Measurements from ENCODE around the gene CNTN4.

The CNTN4 gene

DNA sequence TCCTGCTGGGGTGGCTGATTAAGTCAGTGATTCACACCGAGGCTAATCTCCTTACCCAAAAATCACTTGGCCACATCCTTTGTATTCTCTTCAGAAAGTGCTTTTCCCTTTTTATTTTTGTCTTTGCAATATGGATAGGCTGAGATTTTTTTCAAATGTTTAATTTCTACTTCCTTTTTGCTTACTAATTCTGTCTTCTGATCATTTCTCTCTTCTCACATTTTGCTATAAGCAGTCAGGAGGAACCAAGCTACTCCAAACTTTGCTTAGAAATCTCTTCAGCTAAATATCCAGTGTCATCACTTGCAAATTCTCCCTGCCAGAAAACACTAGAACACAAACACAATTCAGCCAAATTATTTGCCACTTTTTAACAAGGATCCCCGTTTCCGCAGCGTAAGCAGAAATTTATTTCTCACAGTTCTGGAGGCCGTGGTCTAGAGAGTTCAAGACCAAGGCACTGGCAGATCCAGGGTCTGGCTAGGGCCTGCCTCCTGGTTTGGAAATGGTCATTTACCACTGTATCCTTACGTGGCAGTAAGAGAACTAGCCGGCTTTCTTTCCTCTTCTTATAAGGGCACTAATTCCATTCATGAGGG is 906.6 kb downstream of the CNTN4 start:
- DNase-seq = no peak

DNA sequence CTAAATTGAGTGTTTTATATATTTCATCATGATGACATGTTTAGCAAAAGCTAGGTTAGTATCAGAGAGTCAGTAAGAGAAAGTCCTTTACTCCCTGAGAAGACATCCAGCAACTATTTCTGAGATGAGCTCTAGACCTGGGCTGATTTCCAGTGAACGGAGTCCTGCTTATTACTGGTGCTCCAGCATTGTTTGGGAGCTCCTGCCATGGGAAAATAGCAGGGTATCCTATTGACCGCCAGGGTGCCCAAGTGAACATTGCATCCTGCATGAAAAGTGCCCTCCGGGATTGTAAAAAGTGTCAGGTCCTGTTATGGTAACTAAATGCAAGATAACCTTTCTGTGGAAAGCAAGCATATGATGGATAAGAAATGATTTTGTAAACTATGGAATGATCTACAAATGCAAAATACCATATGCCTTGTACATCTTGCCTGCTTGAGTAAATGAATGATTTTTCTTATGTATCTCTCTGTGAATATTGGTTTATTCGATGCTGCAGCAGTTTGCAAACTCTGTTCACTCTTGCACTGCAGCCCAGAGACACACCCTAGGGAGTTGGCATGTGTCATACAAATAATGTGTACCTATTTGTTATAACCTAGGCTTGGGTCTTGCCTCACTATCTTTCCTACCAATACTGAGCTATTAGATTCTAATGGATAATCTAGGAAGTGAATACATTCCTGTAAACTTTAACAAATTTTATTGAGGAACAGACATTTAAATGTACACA is 914.8 kb downstream of the CNTN4 start:
- DNase-seq = no peak

DNA sequence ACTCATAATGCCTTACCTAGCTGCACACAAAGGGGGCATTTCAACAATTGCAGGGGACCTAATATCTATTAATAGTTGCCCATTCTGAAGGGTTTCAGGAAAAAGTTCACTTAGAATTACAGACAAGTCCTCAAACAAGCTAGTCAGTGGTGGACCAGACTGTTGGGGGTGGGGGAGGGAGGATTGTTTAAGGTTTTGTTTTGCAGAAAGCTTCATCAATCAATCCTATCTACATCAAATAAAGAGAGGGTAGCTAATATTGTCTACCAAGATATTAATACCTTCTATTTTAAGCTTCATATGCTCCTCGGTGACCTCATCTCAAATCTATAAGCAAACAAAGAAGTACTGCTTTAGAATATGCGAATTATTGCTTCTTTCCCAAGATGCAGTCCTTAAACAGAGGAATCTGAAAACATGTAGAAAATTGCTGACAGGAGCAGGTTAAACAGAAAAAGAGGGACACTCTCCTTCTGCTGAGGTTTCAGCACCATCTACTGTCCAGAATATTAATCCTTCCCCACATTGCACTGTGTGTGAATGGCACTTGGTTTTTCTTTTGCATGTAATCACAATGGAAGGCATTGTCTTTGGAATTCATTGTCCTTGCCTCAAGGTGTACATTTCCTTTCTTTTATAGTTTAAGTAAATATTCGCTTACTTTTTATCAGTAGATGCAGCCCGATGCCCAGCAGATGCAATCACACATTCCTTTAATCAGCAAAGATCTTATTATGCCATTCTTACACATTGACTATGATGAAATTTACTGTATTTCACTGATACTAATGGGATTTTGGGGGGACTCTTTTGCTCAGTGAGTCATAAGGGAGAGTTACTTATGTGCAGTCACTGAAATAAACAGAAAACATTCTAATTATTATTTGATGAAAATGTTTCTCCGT is 916.8 kb downstream of the CNTN4 start:
- DNase-seq = no peak

DNA sequence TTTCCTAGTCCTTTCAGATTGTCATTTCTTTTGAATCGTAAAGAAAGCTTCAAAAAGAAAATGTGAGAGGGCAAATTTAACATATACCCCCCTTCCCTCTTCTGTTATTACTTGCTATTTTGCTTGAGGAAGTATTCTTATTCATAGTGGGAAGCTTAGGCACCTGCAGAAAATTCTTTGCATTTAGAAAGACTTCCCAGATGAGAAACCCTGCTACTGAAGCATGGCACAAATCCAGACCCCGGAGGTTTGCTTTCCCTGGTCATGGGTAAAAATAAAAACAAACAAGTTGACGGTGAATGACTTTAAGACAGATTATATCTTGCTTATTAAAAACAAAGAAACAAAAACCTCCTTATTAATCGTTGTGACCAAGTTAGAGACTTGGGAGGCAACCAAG is 917.6 kb downstream of the CNTN4 start:
- no peak for DNase-seq

DNA sequence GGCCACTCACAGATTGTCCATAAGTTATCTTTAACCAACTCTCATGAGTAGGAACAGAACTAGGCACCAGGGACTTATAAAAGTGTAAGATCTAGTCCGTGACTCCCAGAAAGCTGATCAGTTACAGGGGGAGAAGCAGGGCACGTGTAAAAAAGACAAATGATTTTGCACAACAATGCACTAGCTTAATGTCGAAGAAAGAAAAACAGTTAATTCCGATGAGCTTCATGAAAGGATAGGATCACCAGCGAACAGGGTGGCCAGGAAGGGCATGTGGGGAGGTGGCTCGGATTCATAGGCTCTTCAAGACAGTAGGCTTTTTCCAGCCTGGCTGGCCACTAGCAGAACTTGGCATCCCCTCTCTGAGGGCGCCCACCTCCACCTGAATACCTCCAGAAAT is 921.5 kb downstream of the CNTN4 start:
- no peak for DNase-seq

DNA sequence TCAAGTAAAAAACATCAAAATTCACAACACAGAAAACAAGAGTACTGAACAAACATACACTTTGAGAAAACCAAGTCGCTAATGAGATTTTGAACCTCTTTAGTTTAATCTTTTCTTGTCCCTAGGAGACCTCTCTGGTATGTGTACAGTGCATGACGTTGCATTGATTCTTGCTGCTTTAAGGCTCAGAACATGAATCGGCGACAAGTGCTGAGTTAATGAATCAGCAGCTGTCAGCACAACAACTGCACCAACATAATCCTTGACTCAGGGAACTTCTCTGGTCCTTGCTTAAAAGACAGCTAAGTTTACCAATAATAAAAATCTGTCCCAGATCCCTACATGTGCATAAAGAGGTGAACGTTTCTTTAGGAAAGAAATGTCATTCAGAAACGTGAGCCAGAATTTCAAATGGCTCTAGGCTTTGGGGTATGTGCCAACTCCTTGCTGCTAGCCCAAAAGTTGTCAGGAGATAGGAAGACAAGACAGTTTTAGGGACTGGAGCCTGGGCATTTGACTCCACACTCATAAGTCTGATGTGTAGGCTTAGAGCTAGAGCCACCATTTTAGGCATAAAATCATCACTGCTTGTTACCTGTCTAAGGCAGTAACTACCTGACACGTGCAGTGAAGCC is 924.6 kb downstream of the CNTN4 start:
- no peak for DNase-seq

DNA sequence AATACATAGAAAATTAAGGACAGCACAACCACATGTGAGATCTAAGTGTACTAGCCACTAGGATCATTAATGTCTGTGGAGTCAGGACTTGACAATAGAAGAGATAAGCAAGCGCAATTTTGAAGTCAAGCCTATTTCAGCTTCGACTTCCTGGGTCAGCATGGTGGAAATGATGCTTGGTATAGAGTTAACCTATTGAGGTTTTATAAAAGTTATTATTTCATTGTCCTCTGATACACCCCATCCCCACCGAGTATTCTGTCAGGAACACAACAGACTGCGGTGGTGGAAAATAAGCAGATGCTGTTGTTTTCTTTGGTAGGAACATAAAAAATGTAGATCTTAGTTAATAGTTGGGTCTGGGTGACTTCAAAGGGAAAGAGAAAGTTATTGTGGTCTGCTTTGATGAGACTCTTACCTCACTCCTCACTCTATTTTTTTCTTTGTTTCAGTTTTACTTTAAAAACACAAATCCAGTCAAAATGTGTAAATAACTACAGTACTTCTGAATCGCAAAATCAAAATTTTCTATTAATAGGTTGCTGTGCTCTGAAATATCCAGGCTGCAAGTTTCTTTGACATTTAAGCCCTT is 929.4 kb downstream of the CNTN4 start:
- peak; percentile 32 for DNase-seq

DNA sequence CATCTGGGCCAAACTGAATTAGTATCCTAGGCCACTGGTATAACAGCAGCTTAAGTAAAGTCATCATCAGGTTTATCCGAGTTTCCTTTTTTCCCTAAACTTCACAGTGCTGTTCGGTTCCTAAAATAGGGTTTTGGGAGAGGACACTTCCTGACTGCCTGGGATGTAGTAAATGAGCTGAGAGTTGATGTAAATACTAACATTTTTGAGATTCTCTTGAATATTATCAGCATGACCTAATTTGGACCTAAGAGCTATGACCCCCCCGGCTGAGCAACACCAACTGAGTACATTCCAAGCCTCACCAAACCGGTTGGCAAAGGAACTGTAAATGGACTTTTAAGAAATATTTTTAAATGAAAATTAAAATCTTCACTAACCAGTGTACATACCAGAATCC is 932.7 kb downstream of the CNTN4 start:
- no peak for DNase-seq

DNA sequence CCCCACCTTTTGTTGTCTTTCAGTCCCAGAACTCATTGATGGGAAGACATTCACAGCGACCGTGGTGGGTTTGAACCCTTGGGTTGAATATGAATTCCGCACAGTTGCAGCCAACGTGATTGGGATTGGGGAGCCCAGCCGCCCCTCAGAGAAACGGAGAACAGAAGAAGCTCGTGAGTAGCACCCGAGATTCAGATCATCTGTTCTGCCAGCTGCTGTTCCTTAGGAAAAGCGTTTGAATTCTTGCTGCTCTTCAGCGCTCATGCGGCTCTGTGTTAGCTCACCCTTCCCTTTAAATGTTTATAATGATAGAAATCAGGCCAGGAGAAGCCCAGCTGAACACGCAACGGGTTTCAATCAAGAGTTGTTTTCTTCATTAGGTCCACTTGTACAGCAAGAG is 938.5 kb downstream of the CNTN4 start:
- DNase-seq = no peak

DNA sequence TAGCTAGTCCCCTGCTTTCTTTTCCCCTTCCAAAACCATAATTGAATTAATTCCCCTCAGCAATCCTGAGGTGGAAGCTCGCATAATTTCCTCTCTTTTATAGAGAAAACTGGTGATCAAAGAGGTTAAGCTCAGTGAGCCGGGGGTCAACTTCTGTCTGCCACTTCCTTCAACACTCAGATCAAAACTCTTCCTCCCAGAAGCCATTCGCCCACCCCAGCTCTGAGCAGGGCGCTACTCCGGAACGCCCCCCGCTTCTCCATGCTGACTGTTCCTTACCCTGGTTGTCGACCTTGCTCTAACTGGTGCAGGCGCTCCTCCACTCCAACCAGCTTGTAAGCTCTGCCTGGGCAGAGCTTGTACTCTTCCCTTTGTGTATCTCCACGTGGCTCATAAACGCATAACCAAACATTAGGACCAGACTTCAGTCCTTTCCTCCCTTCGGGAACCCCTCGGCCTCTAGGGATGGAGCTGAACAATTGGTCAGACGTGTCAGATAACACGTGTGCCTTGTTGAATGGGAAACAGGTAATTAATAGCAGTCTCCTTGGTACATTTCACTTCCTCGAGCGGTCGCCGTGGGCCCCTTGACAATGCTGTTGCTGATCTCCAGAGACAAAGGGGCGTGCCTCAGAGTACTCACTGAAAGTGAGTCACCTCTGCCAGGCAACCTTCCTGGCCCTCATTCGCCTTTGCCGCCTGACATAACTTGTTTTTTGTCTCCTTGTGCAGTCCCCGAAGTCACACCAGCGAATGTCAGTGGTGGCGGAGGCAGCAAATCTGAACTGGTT is 939.7 kb downstream of the CNTN4 start:
- DNase-seq = no peak

DNA sequence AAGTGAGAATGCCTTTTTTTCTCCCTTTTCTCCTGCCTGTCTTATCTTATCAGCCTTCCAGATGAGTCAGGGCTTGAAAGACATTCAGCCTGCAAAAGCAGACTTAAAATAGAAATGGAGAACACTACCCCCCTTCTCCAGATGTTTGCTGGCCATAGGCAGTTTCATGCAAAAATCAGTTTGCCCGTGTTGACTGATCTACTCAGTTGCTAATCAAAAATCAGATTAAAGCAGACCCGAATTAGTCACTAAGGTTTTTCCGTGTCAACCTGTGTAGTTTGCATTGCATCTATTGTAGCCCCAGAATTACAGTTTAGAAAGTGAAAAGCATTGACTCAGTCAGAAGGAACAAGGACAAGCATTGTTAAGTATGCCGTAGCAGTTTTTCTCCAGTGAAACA is 955.3 kb downstream of the CNTN4 start:
- DNase-seq = no peak

DNA sequence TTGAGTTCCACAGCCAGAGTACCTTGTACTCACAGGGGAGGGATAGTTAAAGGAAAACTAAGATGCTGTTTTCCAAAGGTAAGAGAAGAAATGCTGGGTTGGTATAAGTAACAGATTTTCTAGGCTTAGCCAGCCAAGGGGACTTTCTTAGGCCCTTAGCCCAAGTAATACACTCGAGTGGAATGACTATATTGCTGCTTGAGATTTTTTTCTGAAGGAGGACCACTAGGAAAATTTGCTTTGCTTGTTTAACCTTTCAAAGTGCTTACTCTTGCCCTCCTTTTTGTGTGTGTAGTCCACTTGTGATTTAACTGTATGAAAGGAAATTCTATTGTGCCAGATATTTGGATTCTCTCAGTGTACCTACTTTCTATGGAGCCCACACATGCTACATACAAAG is 961.0 kb downstream of the CNTN4 start:
- DNase-seq = no peak

DNA sequence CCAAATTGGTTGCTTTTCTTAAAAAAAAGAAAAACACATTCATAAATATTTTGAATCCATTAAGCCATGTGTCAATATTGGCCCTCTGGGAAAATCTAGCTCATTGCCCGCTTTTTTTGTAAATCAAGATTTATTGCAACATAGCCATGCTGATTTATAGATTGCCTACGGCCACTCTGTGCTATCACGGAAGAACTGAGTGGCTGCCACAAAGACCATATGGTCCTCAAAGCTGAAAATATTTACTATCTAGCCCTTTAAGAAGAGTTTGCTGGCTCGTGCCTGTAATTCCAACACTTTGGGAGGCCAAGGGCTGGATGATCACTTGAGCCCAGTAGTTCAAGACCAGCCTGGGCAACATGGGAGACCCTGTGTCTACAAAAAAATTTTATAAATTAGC is 965.6 kb downstream of the CNTN4 start:
- DNase-seq = no peak

DNA sequence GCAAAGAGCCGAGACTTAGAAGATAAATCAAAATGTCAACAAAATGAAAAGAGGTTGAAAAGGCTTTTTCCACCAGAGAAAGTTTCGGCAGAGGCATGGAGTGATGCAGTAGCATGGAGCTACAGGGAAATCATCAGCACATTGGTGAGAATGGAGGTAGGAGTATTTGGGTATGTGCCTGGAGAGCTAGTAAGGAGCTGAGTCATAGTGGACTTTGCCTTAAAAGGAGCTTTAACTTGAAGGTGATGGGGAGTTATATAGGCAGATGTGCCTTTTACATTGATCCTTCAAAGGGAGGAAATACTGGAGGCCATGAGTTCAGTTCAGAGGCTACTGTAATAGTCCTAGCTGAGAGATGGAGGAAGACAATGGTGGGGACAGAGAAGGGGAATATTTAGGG is 967.2 kb downstream of the CNTN4 start:
- DNase-seq = no peak

DNA sequence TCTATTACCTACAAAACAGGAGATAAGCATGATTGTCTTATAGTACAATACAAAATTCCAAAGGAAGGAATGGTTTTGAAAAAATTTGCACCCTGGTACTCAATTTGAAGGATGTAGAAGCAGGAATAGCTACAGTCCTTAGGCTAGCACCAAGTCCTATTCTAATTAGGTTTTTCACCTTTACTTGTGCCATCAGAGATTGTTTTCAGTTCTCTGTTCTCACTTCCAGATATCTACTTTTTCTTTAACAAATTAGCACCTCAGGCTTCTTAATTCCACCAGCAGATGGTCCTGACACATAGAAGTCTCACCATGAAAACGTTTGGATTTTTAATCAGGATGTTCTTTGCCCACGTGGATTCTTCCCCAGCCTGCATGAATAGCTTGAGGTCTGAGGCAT is 967.7 kb downstream of the CNTN4 start:
- no peak for DNase-seq

DNA sequence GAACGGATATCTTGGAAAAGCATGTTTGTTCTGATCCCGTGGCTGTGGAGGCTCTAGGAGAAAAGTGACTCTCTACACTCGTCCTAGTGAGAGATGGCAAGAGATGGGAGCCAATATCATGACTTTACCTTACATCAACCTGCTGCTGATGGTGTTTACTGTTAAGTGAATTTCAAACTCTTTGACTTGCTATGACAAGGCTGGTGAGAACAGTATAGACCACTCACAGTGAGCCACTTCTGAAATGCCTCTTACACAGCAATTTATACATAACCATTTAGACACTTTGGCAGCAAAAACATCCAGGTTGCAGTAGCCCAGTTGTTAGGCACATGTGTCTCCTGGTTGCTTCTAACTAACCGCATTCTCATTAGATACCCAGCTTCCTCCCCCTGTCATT is 968.2 kb downstream of the CNTN4 start:
- no peak for DNase-seq

DNA sequence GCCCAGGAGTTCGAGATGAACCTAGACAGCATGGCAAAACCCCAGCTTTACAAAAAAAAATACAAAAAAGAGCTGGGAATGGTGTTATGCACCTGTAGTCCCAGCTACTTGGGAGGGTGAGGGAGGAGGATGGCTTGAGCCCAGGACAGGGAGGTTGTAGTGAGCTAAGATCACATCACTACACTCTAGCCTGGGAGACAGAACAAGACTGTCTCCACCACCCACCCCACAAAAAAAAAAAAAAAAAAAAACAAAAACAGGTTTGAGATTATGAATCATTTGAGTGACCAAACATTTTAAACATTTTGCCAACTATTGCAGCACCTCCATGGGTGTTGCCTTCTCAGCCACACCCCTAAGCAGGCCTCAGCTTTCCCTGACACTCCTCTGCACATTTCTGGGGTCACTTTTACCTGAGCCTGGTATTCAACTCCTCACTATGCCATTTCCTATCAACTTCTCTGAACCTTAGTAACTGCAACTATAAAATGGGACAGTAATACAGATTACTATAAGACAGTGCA is 969.8 kb downstream of the CNTN4 start:
- DNase-seq = no peak

DNA sequence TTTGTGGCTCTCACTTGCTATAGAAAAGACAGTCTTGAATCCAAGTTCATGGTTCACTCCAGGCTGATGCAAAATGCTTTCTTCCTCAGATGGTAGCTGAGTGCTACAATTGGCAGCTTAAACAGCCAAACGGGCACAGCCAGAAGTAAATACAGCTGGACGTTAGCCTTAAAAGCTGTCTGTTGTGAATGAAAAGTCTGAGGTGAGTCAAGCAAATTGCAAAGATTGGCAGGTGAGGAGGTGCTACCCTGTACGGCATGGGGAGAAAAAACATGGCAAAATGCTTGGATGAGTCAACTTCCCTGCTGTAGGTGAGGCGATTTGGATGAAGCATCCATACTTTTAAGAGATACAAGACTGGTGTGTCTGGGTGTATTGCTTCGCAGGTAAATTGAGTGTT is 971.1 kb downstream of the CNTN4 start:
- DNase-seq = no peak

DNA sequence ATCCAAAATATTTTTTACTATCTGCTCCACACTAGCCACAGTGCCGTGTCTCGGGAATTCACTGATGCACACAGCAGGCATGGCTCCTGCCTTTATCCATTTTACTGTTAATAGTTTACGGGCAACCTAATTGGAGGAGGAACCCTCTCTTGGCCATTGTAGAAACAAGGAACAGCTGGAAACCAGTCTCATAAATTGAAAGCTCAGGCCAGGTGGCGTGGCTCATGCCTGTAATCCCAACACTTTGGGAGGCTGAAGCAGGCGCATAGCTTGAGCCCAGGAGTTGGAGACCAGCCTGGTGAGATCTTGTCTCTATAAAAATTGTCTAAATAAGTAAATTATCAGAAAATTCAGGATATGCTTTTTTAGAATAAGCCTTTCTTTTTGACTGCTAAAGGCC is 972.5 kb downstream of the CNTN4 start:
- DNase-seq = no peak

DNA sequence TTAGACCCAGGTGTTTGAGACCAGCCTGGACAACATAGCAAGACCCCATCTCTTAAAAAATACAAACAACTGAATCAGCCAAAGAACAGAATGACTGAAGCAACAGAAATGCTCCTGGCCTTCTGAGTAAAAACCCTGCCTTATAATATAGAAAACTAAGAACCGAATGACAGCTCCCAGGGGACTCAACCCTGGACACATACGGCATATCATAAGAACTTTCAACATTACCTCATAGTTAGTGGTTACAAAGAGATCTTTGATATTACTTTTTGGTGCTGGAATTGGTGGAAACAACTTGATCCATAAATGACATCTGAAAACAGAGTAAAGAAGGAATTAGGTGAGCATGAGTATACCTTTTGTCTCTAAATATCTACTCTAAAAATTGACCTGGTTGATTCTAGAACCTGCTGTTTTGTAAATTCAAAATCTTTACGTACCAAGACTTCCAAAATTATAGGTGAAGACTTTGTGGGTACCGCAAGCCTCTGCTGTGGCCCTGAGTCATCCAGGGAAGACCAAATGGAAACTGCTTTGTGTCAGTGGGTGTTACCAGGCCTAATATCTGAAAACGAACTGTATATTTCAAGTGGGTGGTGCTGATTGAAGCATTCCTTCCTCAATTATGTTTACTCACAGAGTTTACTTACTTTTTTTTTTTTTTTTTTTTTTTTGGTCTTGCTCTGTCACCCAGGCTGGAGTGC is 976.0 kb downstream of the CNTN4 start:
- DNase-seq = no peak

DNA sequence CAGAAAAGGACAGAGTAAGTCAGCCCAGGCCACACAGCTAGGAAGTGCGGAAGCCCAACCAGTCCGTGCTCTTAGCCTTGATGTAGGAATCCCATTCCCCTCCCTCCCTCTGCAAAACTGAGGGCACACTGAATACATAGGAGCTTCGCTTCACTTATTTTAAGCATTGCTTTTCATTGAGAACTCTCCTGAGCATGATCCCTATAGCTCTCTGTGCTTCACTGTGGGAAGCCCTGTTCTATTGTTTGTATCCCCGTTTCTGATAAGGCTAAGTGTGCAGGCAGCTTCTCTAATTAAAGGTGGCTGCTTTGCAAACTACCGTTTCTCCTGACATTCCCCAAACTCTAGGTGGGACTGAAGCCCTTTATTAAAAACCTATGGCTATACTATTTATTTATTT is 981.6 kb downstream of the CNTN4 start:
- no peak for DNase-seq
